DND-41 (cell line): Measurements from ENCODE around the gene TRIB2.

Experiments used
- CTCF ChIP-seq: IDR thresholded peaks from 2 replicates; pipeline ENCODE4 v1.5.1; 2012; ENCODE audit warnings: borderline replicate concordance, low read length, moderate library complexity, mild to moderate bottlenecking; ENCODE audit not compliant: poor library complexity, severe bottlenecking; ENCODE audit errors: extremely low read depth
- EZH2 ChIP-seq: IDR thresholded peaks from 3 replicates; pipeline ENCODE4 v1.6.1; 2012; ENCODE audit warnings: borderline replicate concordance, low read depth, mild to moderate bottlenecking, moderate library complexity, low read length, inconsistent platforms; ENCODE audit not compliant: severe bottlenecking

DNA sequence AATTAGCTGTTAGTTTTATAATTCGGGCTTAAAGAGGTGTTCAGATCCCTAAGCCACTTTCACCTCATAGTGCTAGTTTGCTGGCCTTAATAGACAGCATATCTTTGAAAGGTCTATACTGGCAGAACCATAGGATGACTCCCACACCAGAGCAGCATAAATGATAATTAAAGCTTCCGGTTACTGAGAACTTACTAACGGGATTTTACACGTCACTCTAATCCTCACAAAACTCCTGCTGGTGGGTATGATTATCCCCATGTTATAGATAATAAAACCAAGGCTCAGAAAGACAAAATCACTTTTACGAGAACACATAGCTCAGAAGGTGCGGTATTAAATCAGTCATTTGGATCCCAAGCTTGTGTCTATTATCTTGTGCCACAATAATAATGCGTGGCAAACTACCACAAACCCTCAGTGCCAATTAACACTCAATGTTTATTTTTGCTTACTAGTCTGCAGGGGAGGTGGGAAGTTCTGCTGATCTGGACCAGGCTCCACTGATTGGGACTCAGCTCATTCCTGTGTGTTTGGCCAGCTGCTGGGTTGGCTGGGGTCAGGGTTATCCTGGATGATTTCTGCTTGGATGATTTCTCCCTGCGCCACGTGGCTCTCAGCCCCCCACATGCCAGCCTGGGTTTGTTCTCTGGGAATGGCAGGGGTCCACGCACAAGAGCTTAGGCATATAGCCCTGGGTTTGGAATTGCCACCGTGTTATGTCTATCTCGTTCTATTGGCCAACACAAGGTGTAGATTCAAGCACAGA is 62.3 kb downstream of the TRIB2 start:
- no peak for TF ChIP-seq CTCF
- no peak for TF ChIP-seq EZH2
